Stimulated activated CD8-positive, alpha-beta memory T cell treated with anti-CD3 and anti-CD28 coated beads, Interleukin-15, amount 100 ng/mL, for 24 hours (primary cell): ENCODE data around the gene SERPIND1.
"Not testable (repeated sequence)": the region's sequence is repeated elsewhere in the genome, so short reads cannot be mapped to it uniquely, and the experiment has no call there.

ENCODE experiments used
- DNase-seq: peaks from one replicate; pipeline ENCODE4 v3.0.0-alpha.2; 2020; ENCODE audit warnings: low read depth

The SERPIND1 gene

GRCh38 chr22:20748082-20748481 is 25.8 kb upstream of the SERPIND1 start:
- DNase-seq: no peak

- no peak for DNase-seq
Observed at GRCh38 chr22:20748731-20749428, 25.0 kb upstream of the SERPIND1 start.

- no peak for DNase-seq
Observed at GRCh38 chr22:20749453-20749852, 24.5 kb upstream of the SERPIND1 start.

- DNase-seq: no peak
Observed at GRCh38 chr22:20750461-20751184, 23.3 kb upstream of the SERPIND1 start.

- no peak for DNase-seq
Observed at GRCh38 chr22:20751185-20751851, 22.6 kb upstream of the SERPIND1 start.

GRCh38 chr22:20752104-20752741 is 21.7 kb upstream of the SERPIND1 start:
- DNase-seq: no peak

GRCh38 chr22:20752873-20753272 is 21.0 kb upstream of the SERPIND1 start:
- no peak for DNase-seq

- no peak for DNase-seq
Observed at GRCh38 chr22:20756846-20757245, 17.1 kb upstream of the SERPIND1 start.

GRCh38 chr22:20758688-20759087 is 15.2 kb upstream of the SERPIND1 start:
- DNase-seq: no peak

- DNase-seq: no peak
Observed at GRCh38 chr22:20760084-20760483, 13.8 kb upstream of the SERPIND1 start.

GRCh38 chr22:20761536-20761935 is 12.4 kb upstream of the SERPIND1 start:
- DNase-seq: no peak

GRCh38 chr22:20762233-20762796 is 11.6 kb upstream of the SERPIND1 start:
- no peak for DNase-seq

GRCh38 chr22:20763630-20764470 is 10.1 kb upstream of the SERPIND1 start:
- no peak for DNase-seq

GRCh38 chr22:20764471-20764720 is 9.5 kb upstream of the SERPIND1 start:
- DNase-seq: no peak

- no peak for DNase-seq
Observed at GRCh38 chr22:20764729-20765128, 9.2 kb upstream of the SERPIND1 start.

- no peak for DNase-seq
Observed at GRCh38 chr22:20765938-20766337, 8.0 kb upstream of the SERPIND1 start.

- DNase-seq: no peak
Observed at GRCh38 chr22:20766530-20766929, 7.4 kb upstream of the SERPIND1 start.

GRCh38 chr22:20769496-20769826 is 4.5 kb upstream of the SERPIND1 start:
- DNase-seq: not testable (repeated sequence)

GRCh38 chr22:20771918-20772625 is 1.8 kb upstream of the SERPIND1 start:
- no peak for DNase-seq

GRCh38 chr22:20774882-20775281 is 969 bp downstream of the SERPIND1 start:
- no peak for DNase-seq

GRCh38 chr22:20775342-20775895 is 1.5 kb downstream of the SERPIND1 start:
- DNase-seq: no peak
